Ascending aorta (tissue), 2 donors: ENCODE results near the gene RAPSN. TPM values are rescaled to one million over a fixed set of nuclear protein-coding genes. Genes with fewer than 3 reads are reported as not detected.

Experiments
- DNase-seq, 2 donors: peaks; one replicate each; pipeline ENCODE4 v3.0.0-alpha.2; 2019; ENCODE audit warnings: low spot score in 2 of 2
- H3K27ac ChIP-seq, 2 donors: fragments of 200-600 bp; sonication (generic); one replicate each; pipeline ENCODE4 v1.5.1; 2016 to 2017; ENCODE audit warnings: mild to moderate bottlenecking in 1 of 2
- H3K27me3 ChIP-seq: fragments of 200-600 bp; sonication (generic); one replicate; pipeline ENCODE4 v1.5.1; 2017
- H3K36me3 ChIP-seq, 2 donors: fragments of 200-600 bp; sonication (generic); one replicate each; pipeline ENCODE4 v1.5.1; 2016
- H3K4me1 ChIP-seq, 2 donors: fragments of 200-600 bp; sonication (generic); one replicate each; pipeline ENCODE4 v1.5.1; 2016 to 2017; ENCODE audit warnings: mild to moderate bottlenecking in 1 of 2
- H3K4me3 ChIP-seq, 2 donors: fragments of 200-600 bp; sonication (generic); one replicate each; pipeline ENCODE4 v1.5.1; 2016 to 2017; ENCODE audit warnings: mild to moderate bottlenecking in 1 of 2
- H3K9me3 ChIP-seq, 2 donors: fragments of 200-600 bp; sonication (generic); one replicate each; pipeline ENCODE4 v1.5.1; 2016
- CTCF ChIP-seq, 3 experiments: fragments of 200-600 bp in 2 of 3; fragments of 450-650 bp in 1 of 3; sonication (generic) in 2 of 3; IDR thresholded peaks; one replicate each; pipeline ENCODE4 v1.5.1; 2016 to 2019; ENCODE audit warnings: antibody characterized with exemption in 3 of 3, mild to moderate bottlenecking in 1 of 3, moderate library complexity in 1 of 3
- intact Hi-C: fragments of 100-400 bp; cut with DNase I; formaldehyde crosslinking; loops from one replicate; pipeline ENCODE4 v1.15.1; 2023
- total RNA-seq: library from RNA; depleted of rRNA; stranded (reverse); fragments of >200 nt; gene quantifications from one replicate; pipeline ENCODE4 v1.1.0, GENCODE V29; 2016

RAPSN gene
- total RNA-seq, 1 donor from 2014 or later = not detected

GRCh38 chr11:47438721-47439120 lies 10.2 kb downstream of the RAPSN start:
- Histone ChIP-seq H3K36me3 (no peaks in the 10 kb centered on the region), H3K27ac (no peak overlapping the region), H3K9me3 (no peaks in the 10 kb centered on the region), H3K4me1 (peaks cover 0 to 7% of the 10 kb centered on the region in 2 donors), H3K27me3 (no peaks in the 10 kb centered on the region), H3K4me3 (no peak overlapping the region)
- no peak for DNase-seq
- intact Hi-C loops = no loop called here
- TF ChIP-seq CTCF (IDR thresholded peaks at IDR 0.05) = no peak

GRCh38 chr11:47437746-47438418 lies 11.1 kb downstream of the RAPSN start:
- Histone ChIP-seq H3K36me3 (no peaks in the 10 kb centered on the region), H3K4me3 (no peak overlapping the region), H3K27me3 (no peaks in the 10 kb centered on the region), H3K4me1 (peaks cover 0 to 7% of the 10 kb centered on the region in 2 donors), H3K27ac (no peak overlapping the region), H3K9me3 (no peaks in the 10 kb centered on the region)
- no peak for DNase-seq
- TF ChIP-seq CTCF (IDR thresholded peaks at IDR 0.05) = no peak
- intact Hi-C loops = no loop called here

- intact Hi-C loops = no loop called here
- Histone ChIP-seq H3K4me3 (no peak overlapping the region), H3K27ac (no peak overlapping the region), H3K4me1 (peaks cover 0 to 7% of the 10 kb centered on the region in 2 donors), H3K9me3 (no peaks in the 10 kb centered on the region), H3K36me3 (no peaks in the 10 kb centered on the region), H3K27me3 (no peaks in the 10 kb centered on the region)
- no peak for DNase-seq
- no peak for TF ChIP-seq CTCF (IDR thresholded peaks at IDR 0.05)
Measured at GRCh38 chr11:47437218-47437745, 11.7 kb downstream of the RAPSN start.

- Histone ChIP-seq H3K27me3 (no peaks in the 10 kb centered on the region), H3K36me3 (no peaks in the 10 kb centered on the region), H3K27ac (no peak overlapping the region), H3K9me3 (no peaks in the 10 kb centered on the region), H3K4me3 (no peak overlapping the region), H3K4me1 (peaks cover 0 to 7% of the 10 kb centered on the region in 2 donors)
- intact Hi-C loops = no loop called here
- no peak for TF ChIP-seq CTCF (IDR thresholded peaks at IDR 0.05)
- DNase-seq = no peak
Measured at GRCh38 chr11:47436726-47437125, 12.2 kb downstream of the RAPSN start.

GRCh38 chr11:47435687-47436086 lies 13.2 kb downstream of the RAPSN start:
- DNase-seq = no peak
- TF ChIP-seq CTCF (IDR thresholded peaks at IDR 0.05) = no peak
- Histone ChIP-seq H3K27me3 (no peaks in the 10 kb centered on the region), H3K9me3 (no peaks in the 10 kb centered on the region), H3K36me3 (no peaks in the 10 kb centered on the region), H3K27ac (no peak overlapping the region), H3K4me3 (no peak overlapping the region), H3K4me1 (peaks cover 0 to 7% of the 10 kb centered on the region in 2 donors)
- intact Hi-C loops = no loop called here
